Measurements from ENCODE around the gene CCDC7.
"Not testable (repeated sequence)": the region's sequence is repeated elsewhere in the genome, so short reads cannot be mapped to it uniquely, and the experiment has no call there.

Gene CCDC7

GRCh38 chr10:32454148-32454547 is 8.2 kb downstream of the CCDC7 start:
- no peak for DNase-seq (ENCODE audit: low spot score)

- DNase-seq (ENCODE audit: low spot score): no peak
Observed at GRCh38 chr10:32459051-32459698, 13.2 kb downstream of the CCDC7 start.

- DNase-seq (ENCODE audit: low spot score): no peak
Observed at GRCh38 chr10:32461203-32461602, 15.3 kb downstream of the CCDC7 start.

GRCh38 chr10:32471232-32471631 is 25.3 kb downstream of the CCDC7 start:
- DNase-seq (ENCODE audit: low spot score): no peak

DNA sequence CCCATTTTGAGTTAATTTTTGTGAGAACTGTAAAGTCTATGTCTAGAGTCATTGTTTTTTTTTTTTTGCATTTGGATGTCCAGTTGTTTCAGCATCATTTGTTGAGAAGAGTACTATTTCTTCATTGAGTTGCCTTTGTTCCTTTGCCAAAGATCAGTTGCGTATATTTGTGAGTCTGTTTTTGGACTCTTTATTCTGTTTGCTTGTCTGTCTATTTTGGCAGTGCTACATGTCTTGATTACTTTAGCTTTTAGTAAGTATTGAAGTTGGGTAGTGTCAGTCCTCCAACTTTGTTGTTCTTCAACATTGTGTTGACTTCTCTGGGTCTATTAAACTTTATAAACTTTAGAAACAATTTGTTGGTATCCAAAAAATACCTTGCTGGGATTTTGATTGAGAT is 31.6 kb downstream of the CCDC7 start:
- DNase-seq (ENCODE audit: low spot score): no peak

DNA sequence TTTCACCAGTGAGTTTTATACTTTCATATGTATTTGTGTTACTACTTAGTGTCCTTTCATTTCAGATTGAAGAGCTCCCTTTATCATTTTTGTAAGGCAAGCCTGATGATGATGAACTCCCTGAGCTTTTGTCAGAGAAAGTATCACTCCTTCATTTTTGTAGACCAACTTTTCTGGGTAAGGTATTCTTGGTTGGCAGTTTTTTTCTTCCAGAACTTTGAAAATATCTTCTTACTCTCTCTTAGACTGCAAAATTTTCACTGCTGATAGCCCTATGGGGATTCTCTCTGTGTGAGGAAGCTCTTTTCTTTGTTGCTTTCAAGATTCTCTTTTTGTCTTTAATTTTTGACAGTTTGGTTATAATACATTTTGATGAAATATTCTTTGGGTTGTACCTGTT is 35.7 kb downstream of the CCDC7 start:
- no peak for DNase-seq (ENCODE audit: low spot score)

- not testable (repeated sequence) for DNase-seq (ENCODE audit: low spot score)
Observed at GRCh38 chr10:32483019-32483502, 37.1 kb downstream of the CCDC7 start.

DNA sequence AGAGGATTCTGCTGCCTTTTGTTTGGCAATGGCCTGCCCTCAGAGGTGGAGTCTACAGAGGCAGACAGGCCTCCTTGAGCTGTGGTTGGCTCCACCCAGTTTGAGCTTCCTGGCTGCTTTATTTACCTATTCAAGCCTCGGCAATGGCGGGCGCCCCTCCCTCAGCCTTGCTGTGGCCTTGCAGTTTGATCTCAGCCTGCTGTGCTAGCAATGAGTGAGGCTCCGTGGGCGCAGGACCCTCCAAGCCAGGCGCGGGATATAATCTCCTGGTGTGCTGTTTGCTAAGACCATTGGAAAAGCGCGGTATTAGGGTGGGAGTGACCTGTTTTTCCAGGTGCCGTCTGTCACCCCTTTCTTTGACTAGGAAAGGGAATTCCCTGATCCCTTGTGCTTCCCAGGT is 42.1 kb downstream of the CCDC7 start:
- not testable (repeated sequence) for DNase-seq (ENCODE audit: low spot score)

- DNase-seq (ENCODE audit: low spot score): no peak
Observed at GRCh38 chr10:32489158-32489557, 43.2 kb downstream of the CCDC7 start.

GRCh38 chr10:32489901-32490300 is 44.0 kb downstream of the CCDC7 start:
- no peak for DNase-seq (ENCODE audit: low spot score)

DNA sequence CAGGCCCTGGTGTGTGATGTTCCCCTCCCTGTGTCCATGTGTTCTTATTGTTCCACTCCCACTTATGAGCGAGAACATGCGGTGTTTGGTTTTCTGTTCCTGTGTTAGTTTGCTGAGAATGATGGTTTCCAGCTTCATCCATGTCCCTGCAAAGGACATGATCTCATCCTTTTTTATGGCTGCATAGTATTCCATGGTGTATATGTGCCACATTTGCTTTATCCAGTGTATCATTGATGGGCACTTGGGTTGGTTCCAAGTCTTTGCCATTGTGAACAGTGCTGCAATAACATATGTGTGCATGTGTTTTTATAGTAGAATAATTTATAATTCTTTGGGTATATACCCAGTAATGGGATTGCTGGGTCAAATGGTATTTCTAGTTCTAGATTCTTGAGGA is 48.6 kb downstream of the CCDC7 start:
- not testable (repeated sequence) for DNase-seq (ENCODE audit: low spot score)

DNA sequence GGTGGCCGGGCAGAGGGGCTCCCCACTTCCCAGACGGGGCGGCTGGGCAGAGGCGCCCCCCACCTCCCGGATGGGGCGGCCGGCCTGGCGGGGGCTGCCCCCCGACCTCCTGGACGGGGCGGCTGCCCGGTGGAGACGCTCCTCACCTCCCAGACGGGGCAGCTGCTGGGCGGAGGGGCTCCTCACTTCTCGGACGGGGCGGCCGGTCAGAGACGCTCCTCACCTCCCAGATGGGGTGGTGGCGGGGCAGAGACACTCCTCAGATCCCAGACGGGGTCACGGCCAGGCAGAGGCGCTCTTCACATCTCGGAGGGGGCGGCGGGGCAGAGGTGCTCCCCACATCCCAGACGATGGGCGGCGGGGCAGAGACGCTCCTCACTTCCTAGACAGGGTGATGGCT is 54.2 kb downstream of the CCDC7 start:
- DNase-seq (ENCODE audit: low spot score): not testable (repeated sequence)

GRCh38 chr10:32501906-32502305 is 56.0 kb downstream of the CCDC7 start:
- DNase-seq (ENCODE audit: low spot score): no peak

GRCh38 chr10:32505762-32506420 is 60.0 kb downstream of the CCDC7 start:
- not testable (repeated sequence) for DNase-seq (ENCODE audit: low spot score)

GRCh38 chr10:32511599-32511998 is 65.7 kb downstream of the CCDC7 start:
- DNase-seq (ENCODE audit: low spot score): no peak

DNA sequence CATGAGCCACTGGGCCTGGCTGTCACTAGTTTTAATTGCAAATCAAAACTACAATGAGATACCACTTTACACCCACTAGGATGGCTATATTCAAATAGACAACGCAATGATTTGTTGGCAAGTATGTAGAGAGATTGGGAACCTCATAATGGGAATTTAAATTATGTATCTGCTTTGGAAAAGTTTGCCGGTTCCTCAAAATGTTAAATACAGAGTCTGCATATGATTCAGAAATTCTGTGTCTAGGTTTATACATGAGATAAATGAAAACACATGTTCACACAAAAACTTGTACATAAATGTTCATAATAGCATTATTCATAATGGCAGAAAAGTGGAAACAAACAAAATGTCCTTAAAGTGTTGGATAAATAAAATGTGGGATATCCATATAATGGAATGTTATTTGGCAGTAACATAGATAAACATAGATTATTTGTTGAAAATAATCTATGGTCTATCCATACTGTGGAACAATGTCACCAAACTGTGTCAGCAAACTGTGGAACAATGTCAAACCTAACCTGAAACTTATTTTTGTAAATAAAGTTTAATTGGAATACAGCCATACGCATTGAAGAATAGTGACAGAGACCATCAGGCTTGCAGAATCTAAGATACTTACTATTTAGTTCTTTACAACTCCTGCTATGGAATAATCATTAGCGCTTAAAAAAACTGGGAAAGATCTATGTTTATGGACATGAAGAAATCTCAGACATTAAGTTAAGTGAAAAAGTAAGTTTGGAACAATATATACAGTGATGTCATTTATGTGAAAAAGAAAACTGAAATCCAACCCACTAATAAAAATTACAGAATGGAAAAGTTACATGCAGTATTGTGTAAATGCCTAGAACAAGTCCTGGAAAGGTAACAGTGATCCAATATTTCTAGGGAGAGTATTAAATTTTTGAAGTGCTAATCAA is 70.9 kb downstream of the CCDC7 start:
- DNase-seq (ENCODE audit: low spot score): no peak

DNA sequence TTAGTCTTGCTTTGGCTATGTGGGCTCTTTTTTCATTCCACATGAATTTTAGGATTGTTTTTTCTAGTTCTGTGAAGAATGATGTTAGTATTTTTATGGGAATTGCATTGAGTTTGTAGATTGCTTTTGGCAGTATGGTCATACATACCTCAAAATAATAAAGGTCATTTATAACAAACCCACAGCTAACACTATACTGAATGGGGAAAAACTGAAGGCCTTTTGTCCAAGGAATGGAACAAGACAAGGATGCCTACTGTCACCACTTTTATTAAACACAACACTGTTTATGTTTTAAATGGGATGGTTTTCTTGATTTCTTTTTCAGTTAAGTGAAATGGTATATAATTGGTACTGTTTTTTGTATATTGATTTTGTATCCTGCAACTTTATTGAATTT is 84.3 kb downstream of the CCDC7 start:
- peak; percentile 22 for DNase-seq (ENCODE audit: low spot score)

- no peak for DNase-seq (ENCODE audit: low spot score)
Observed at GRCh38 chr10:32538256-32538655, 92.3 kb downstream of the CCDC7 start.

DNA sequence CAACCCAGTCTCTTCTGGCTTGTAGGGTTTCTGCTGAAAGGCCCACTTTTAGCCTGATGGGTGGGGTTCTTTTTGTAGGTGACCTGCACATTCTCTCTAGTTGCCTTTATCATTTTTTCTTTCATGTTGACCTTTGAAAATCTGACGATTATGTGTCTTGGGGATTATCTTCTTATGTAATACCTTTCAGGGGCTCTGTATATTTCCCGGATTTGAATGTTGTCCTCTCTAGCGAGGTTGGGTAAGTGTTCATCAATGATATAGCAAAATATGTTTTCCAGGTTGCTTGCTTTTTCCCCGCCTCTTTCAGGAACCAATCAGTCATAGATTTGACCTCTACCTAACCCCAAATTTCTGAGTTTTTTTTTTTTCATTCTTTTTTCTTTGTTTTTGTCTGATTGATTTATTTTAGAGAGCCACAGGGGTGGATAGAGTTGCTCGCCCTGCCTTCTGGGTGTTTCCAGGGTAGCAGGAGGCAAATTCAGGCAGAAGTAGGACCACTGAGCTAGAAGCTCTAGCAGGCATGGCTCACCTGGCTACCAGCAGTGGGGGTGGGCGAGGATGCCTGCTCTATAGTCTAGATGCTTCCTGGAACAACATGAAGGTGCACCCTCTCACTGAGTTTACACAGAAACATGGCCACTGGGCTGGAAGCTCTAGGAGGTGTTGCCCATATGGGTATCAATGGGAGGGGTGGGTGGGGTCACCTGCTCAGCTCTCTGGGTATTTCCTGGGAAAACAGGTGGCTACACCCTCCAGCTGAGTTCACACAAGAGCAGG is 94.9 kb downstream of the CCDC7 start:
- DNase-seq (ENCODE audit: low spot score): no peak

GRCh38 chr10:32548208-32548607 is 102.3 kb downstream of the CCDC7 start:
- no peak for DNase-seq (ENCODE audit: low spot score)

- no peak for DNase-seq (ENCODE audit: low spot score)
Observed at GRCh38 chr10:32556783-32557395, 110.9 kb downstream of the CCDC7 start.
